ENCODE measurements around the gene MUC5AC. TPM values are rescaled to one million over a fixed set of nuclear protein-coding genes. Genes with fewer than 3 reads are reported as not detected.
"Not testable (repeated sequence)": the region's sequence is repeated elsewhere in the genome, so short reads cannot be mapped to it uniquely, and the experiment has no call there.

MUC5AC gene
- total and polyA plus RNA-seq, 3 experiments from 2014 or later = not detected

- H3K27ac ChIP-seq (ENCODE audit: low read depth, low read length) = no peak overlapping the region
- Mint-ChIP-seq H3K36me3 (no peaks in the 10 kb centered on the region), H3K4me1 (no peaks in the 10 kb centered on the region), H3K9me3 (no peaks in the 10 kb centered on the region), H3K27me3 (peaks cover 0 to 3% of the 10 kb centered on the region in 2 donors), H3K4me3 (no peak overlapping the region), H3K27ac (no peak overlapping the region)
- no peaks in the 10 kb centered on the region for H3K27me3 ChIP-seq (ENCODE audit: insufficient read depth, low read length, poor library complexity, severe bottlenecking)
- CTCF ChIA-PET = interaction anchor here (1.0 kb wide), 1 partner anchor 14 kb away, joined by 3 read pairs; no protein-coding TSS in a partner anchor
- H3K4me1 ChIP-seq (ENCODE audit: insufficient read depth, low read length) = no peaks in the 10 kb centered on the region
- POLR2A ChIA-PET = no interaction called here
- no peaks in the 10 kb centered on the region for H3K36me3 ChIP-seq (ENCODE audit: insufficient read depth, low read length)
- H3K9me3 ChIP-seq (ENCODE audit: low read length) = no peaks in the 10 kb centered on the region
- peak in 1 of 5 donors; percentile 42 for DNase-seq
- no peak overlapping the region for H3K4me3 ChIP-seq (ENCODE audit: low read length)
Measured at GRCh38 chr11:1113405-1114201, 44.1 kb upstream of the MUC5AC start.

- CTCF ChIA-PET; H3K4me3 Mint-ChIP-seq; DNase-seq; H3K9me3 Mint-ChIP-seq; H3K27me3 ChIP-seq (ENCODE audit: insufficient read depth, low read length, poor library complexity, severe bottlenecking); H3K36me3 Mint-ChIP-seq; H3K4me1 Mint-ChIP-seq; H3K36me3 ChIP-seq (ENCODE audit: insufficient read depth, low read length); H3K4me1 ChIP-seq (ENCODE audit: insufficient read depth, low read length); POLR2A ChIA-PET; H3K9me3 ChIP-seq (ENCODE audit: low read length); H3K4me3 ChIP-seq (ENCODE audit: low read length); H3K27ac ChIP-seq (ENCODE audit: low read depth, low read length); H3K27me3 Mint-ChIP-seq: not testable (repeated sequence)
- peak overlapping the region in 1 of 8 donors; percentile 34 for H3K27ac Mint-ChIP-seq
Measured at GRCh38 chr11:1115292-1115691, 42.5 kb upstream of the MUC5AC start.

GRCh38 chr11:1116104-1116503 is 41.6 kb upstream of the MUC5AC start:
- Histone ChIP-seq H3K27ac (ENCODE audit: low read depth, low read length) (no peak overlapping the region), H3K36me3 (ENCODE audit: insufficient read depth, low read length) (no peaks in the 10 kb centered on the region), H3K27me3 (ENCODE audit: insufficient read depth, low read length, poor library complexity, severe bottlenecking) (no peaks in the 10 kb centered on the region), H3K9me3 (ENCODE audit: low read length) (no peaks in the 10 kb centered on the region), H3K4me3 (ENCODE audit: low read length) (no peak overlapping the region), H3K4me1 (ENCODE audit: insufficient read depth, low read length) (no peaks in the 10 kb centered on the region)
- Mint-ChIP-seq H3K27ac (no peak overlapping the region), H3K27me3 (peaks cover 0 to 2% of the 10 kb centered on the region in 2 donors), H3K9me3 (no peaks in the 10 kb centered on the region), H3K4me1 (no peaks in the 10 kb centered on the region), H3K4me3 (no peak overlapping the region), H3K36me3 (no peaks in the 10 kb centered on the region)
- peak in 1 of 5 donors; percentile 35 for DNase-seq
- CTCF ChIA-PET = no interaction called here
- POLR2A ChIA-PET = no interaction called here

GRCh38 chr11:1116666-1117390 is 40.9 kb upstream of the MUC5AC start:
- Histone ChIP-seq H3K9me3 (ENCODE audit: low read length) (no peaks in the 10 kb centered on the region), H3K36me3 (ENCODE audit: insufficient read depth, low read length) (no peaks in the 10 kb centered on the region), H3K4me1 (ENCODE audit: insufficient read depth, low read length) (no peaks in the 10 kb centered on the region), H3K27me3 (ENCODE audit: insufficient read depth, low read length, poor library complexity, severe bottlenecking) (no peaks in the 10 kb centered on the region), H3K4me3 (ENCODE audit: low read length) (no peak overlapping the region), H3K27ac (ENCODE audit: low read depth, low read length) (no peak overlapping the region)
- Mint-ChIP-seq H3K4me3 (no peak overlapping the region), H3K36me3 (no peaks in the 10 kb centered on the region), H3K27me3 (peaks cover 0 to 2% of the 10 kb centered on the region in 2 donors), H3K27ac (no peak overlapping the region), H3K9me3 (no peaks in the 10 kb centered on the region), H3K4me1 (no peaks in the 10 kb centered on the region)
- CTCF ChIA-PET = no interaction called here
- no peak for DNase-seq
- POLR2A ChIA-PET = no interaction called here

- no peaks in the 10 kb centered on the region for H3K9me3 Mint-ChIP-seq
- Histone ChIP-seq H3K9me3 (ENCODE audit: low read length) (no peaks in the 10 kb centered on the region), H3K36me3 (ENCODE audit: insufficient read depth, low read length) (no peaks in the 10 kb centered on the region), H3K27me3 (ENCODE audit: insufficient read depth, low read length, poor library complexity, severe bottlenecking) (no peaks in the 10 kb centered on the region), H3K4me3 (ENCODE audit: low read length) (no peak overlapping the region), H3K27ac (ENCODE audit: low read depth, low read length) (no peak overlapping the region), H3K4me1 (ENCODE audit: insufficient read depth, low read length) (no peaks in the 10 kb centered on the region)
- no peaks in the 10 kb centered on the region for H3K4me1 Mint-ChIP-seq
- no peak overlapping the region for H3K4me3 Mint-ChIP-seq
- ChIA-PET CTCF (no interaction called here), POLR2A (no interaction called here)
- H3K27me3 Mint-ChIP-seq = peaks cover 0 to 2% of the 10 kb centered on the region in 2 donors
- H3K27ac Mint-ChIP-seq = peak overlapping the region in 1 of 8 donors; percentile 57
- no peak for DNase-seq
- no peaks in the 10 kb centered on the region for H3K36me3 Mint-ChIP-seq
Measured at GRCh38 chr11:1117992-1118391, 39.8 kb upstream of the MUC5AC start.

GRCh38 chr11:1118755-1119603 is 38.8 kb upstream of the MUC5AC start:
- CTCF ChIA-PET = no interaction called here
- H3K27me3 Mint-ChIP-seq = peaks cover 2 to 3% of the 10 kb centered on the region in 2 donors

GRCh38 chr11:1119604-1120146 is 38.1 kb upstream of the MUC5AC start:
- Mint-ChIP-seq H3K36me3 (no peaks in the 10 kb centered on the region), H3K27ac (no peak overlapping the region), H3K27me3 (peaks cover 2 to 3% of the 10 kb centered on the region in 2 donors), H3K4me3 (no peak overlapping the region), H3K9me3 (peaks cover 0 to 3% (median 2%) of the 10 kb centered on the region in 5 donors), H3K4me1 (no peaks in the 10 kb centered on the region)
- CTCF ChIA-PET = no interaction called here
- Histone ChIP-seq H3K4me1 (ENCODE audit: insufficient read depth, low read length) (no peaks in the 10 kb centered on the region), H3K36me3 (ENCODE audit: insufficient read depth, low read length) (no peaks in the 10 kb centered on the region), H3K9me3 (ENCODE audit: low read length) (no peaks in the 10 kb centered on the region), H3K4me3 (ENCODE audit: low read length) (no peak overlapping the region), H3K27me3 (ENCODE audit: insufficient read depth, low read length, poor library complexity, severe bottlenecking) (no peaks in the 10 kb centered on the region), H3K27ac (ENCODE audit: low read depth, low read length) (no peak overlapping the region)
- POLR2A ChIA-PET = no interaction called here
- DNase-seq = peak in 1 of 5 donors; percentile 38

More at GRCh38 chr11:1118755-1119603, 38.8 kb upstream of the MUC5AC start:
- Mint-ChIP-seq H3K9me3 (no peaks in the 10 kb centered on the region), H3K36me3 (no peaks in the 10 kb centered on the region), H3K27ac (no peak overlapping the region), H3K4me1 (no peaks in the 10 kb centered on the region), H3K4me3 (no peak overlapping the region)
- no peaks in the 10 kb centered on the region for H3K36me3 ChIP-seq (ENCODE audit: insufficient read depth, low read length)
- POLR2A ChIA-PET = no interaction called here
- H3K9me3 ChIP-seq (ENCODE audit: low read length) = no peaks in the 10 kb centered on the region
- H3K27ac ChIP-seq (ENCODE audit: low read depth, low read length) = no peak overlapping the region
- no peak overlapping the region for H3K4me3 ChIP-seq (ENCODE audit: low read length)
- no peaks in the 10 kb centered on the region for H3K4me1 ChIP-seq (ENCODE audit: insufficient read depth, low read length)
- no peaks in the 10 kb centered on the region for H3K27me3 ChIP-seq (ENCODE audit: insufficient read depth, low read length, poor library complexity, severe bottlenecking)
- DNase-seq = peak in 1 of 5 donors; percentile 42

All from CD8-positive, alpha-beta memory T cell (primary cell).